Esophagus muscularis mucosa (tissue), 4 donors: Measurements from ENCODE around the gene QPRT. TPM values are rescaled to one million over a fixed set of nuclear protein-coding genes. Genes with fewer than 3 reads are reported as not detected.
"Not testable (repeated sequence)": the region's sequence is repeated elsewhere in the genome, so short reads cannot be mapped to it uniquely, and the experiment has no call there.

ENCODE experiments used
- DNase-seq: peaks from one replicate; pipeline ENCODE4 v3.0.0-alpha.2; 2017; ENCODE audit errors: extremely low spot score
- H3K27ac ChIP-seq, 4 donors: fragments of 200-600 bp; sonication (generic); replicated peaks in 1 of 4; 1 replicate in 3 of 4; 2 replicates in 1 of 4; pipeline ENCODE4 v1.5.1; 2016 to 2019; ENCODE audit warnings: mild to moderate bottlenecking in 1 of 4
- H3K27me3 ChIP-seq, 4 donors: fragments of 200-600 bp; sonication (generic); one replicate each; pipeline versions ENCODE4 v1.5.1 to v1.6.0; 2016 to 2019
- H3K36me3 ChIP-seq, 4 donors: fragments of 200-600 bp; sonication (generic); one replicate each; pipeline ENCODE4 v1.5.1; 2016 to 2019
- H3K4me1 ChIP-seq, 4 donors: fragments of 200-600 bp; sonication (generic); one replicate each; pipeline ENCODE4 v1.5.1; 2016 to 2019
- H3K4me3 ChIP-seq, 4 donors: fragments of 200-600 bp; sonication (generic); 1 replicate in 2 of 4; 2 replicates in 2 of 4; pipeline ENCODE4 v1.5.1; 2016 to 2019; ENCODE audit warnings: mild to moderate bottlenecking in 4 of 4, moderate library complexity in 1 of 4
- H3K9me3 ChIP-seq, 4 donors: fragments of 200-600 bp; sonication (generic); 1 replicate in 3 of 4; 2 replicates in 1 of 4; pipeline ENCODE4 v1.5.1; 2016 to 2019
- CTCF ChIP-seq, 3 experiments: fragments of 200-600 bp in 2 of 3; fragments of 450-650 bp in 1 of 3; sonication (generic) in 2 of 3; IDR thresholded peaks; one replicate each; pipeline ENCODE4 v1.5.1; 2017 to 2019; ENCODE audit warnings: antibody characterized with exemption in 3 of 3, mild to moderate bottlenecking in 2 of 3, moderate library complexity in 1 of 3
- EP300 ChIP-seq: sonication (generic); formaldehyde crosslinking; IDR thresholded peaks from one replicate; pipeline ENCODE4 v1.6.1; 2017; ENCODE audit warnings: antibody characterized with exemption
- POLR2A ChIP-seq: fragments of 450-650 bp; IDR thresholded peaks from one replicate; pipeline ENCODE4 v1.6.1; 2017; ENCODE audit warnings: antibody characterized with exemption, moderate library complexity, mild to moderate bottlenecking, low read depth
- POLR2AphosphoS5 ChIP-seq, 2 donors: sonication (generic); formaldehyde crosslinking; IDR thresholded peaks; one replicate each; pipeline ENCODE4 v1.6.1; 2017; ENCODE audit warnings: antibody characterized with exemption in 2 of 2
- WGBS: methylation state at CpG from one replicate; pipeline ENCODE4 v1.1.5; 2018; 5-methylcytosine and 5-hydroxymethylcytosine counted together
- intact Hi-C: fragments of 100-400 bp; cut with DNase I; formaldehyde crosslinking; loops from one replicate; pipeline ENCODE4 v1.15.1; 2023
- total RNA-seq, 4 donors: library from RNA; depleted of rRNA; stranded (reverse); fragments of >200 nt; gene quantifications; one replicate each; pipeline versions ENCODE4 v1.1.0 to v1.2.1, GENCODE V29; 2016

QPRT gene
- 1 to 10 TPM; 1.7 to 5.1 (median 2.7) TPM for total RNA-seq

GRCh38 chr16:29678691-29679267, at the start of gene QPRT:
QPRT (plus strand) TSS chr16:29679180; CDS start chr16:29679198, 18 bp downstream.
- H3K27me3 ChIP-seq: no peaks in the 10 kb centered on the region
- H3K9me3 ChIP-seq: no peaks in the 10 kb centered on the region
- H3K4me1 ChIP-seq: peaks cover 5 to 23% (median 18%) of the 10 kb centered on the region in 4 donors
- intact Hi-C loops: no loop called here
- H3K4me3 ChIP-seq: peak within 1 kb of the TSS; percentile 31 to 45 (median 34)
- no peak for TF ChIP-seq CTCF (IDR thresholded peaks at IDR 0.05)
- TF ChIP-seq EP300: no peak
- no peak for TF ChIP-seq POLR2AphosphoS5 (IDR thresholded peaks at IDR 0.05)
- TF ChIP-seq POLR2A: no peak
- 48% methylated on average over 5 of the region's 5 CpGs for WGBS
- peak within 1 kb of the TSS in 2 of 4 donors; percentile 26 to 27 for H3K27ac ChIP-seq
- H3K36me3 ChIP-seq: no peaks in the 10 kb centered on the region
- no peak for DNase-seq

GRCh38 chr16:29629318-29629717, 49.7 kb upstream of the QPRT start:
- H3K27me3 ChIP-seq, H3K4me1 ChIP-seq, H3K27ac ChIP-seq, intact Hi-C loops, H3K9me3 ChIP-seq, DNase-seq, H3K36me3 ChIP-seq, H3K4me3 ChIP-seq: not testable (repeated sequence)
- 77% methylated on average over 10 of the region's 10 CpGs for WGBS

- WGBS: 24% methylated on average over 16 of the region's 20 CpGs
- H3K4me1 ChIP-seq, H3K27ac ChIP-seq, H3K4me3 ChIP-seq, DNase-seq, H3K27me3 ChIP-seq, H3K36me3 ChIP-seq, intact Hi-C loops, H3K9me3 ChIP-seq: not testable (repeated sequence)
These were observed 47.3 kb upstream of the QPRT start for GRCh38 chr16:29631658-29632057.

GRCh38 chr16:29635902-29636301, 43.1 kb upstream of the QPRT start:
- WGBS: 60% methylated on average over 1 of the region's 16 CpGs

GRCh38 chr16:29636368-29636767, 42.6 kb upstream of the QPRT start:
- H3K4me3 ChIP-seq, H3K36me3 ChIP-seq, H3K4me1 ChIP-seq, H3K9me3 ChIP-seq, H3K27ac ChIP-seq, H3K27me3 ChIP-seq, intact Hi-C loops, DNase-seq: not testable (repeated sequence)
- WGBS: 55% methylated on average over 1 of the region's 5 CpGs

More at GRCh38 chr16:29635902-29636301, 43.1 kb upstream of the QPRT start:
- H3K27ac ChIP-seq, H3K9me3 ChIP-seq, H3K36me3 ChIP-seq, H3K4me1 ChIP-seq, intact Hi-C loops, DNase-seq, H3K27me3 ChIP-seq, H3K4me3 ChIP-seq: not testable (repeated sequence)

GRCh38 chr16:29638751-29639150, 40.2 kb upstream of the QPRT start:
- H3K36me3 ChIP-seq, intact Hi-C loops, H3K27ac ChIP-seq, H3K4me3 ChIP-seq, DNase-seq, H3K9me3 ChIP-seq, H3K4me1 ChIP-seq, H3K27me3 ChIP-seq: not testable (repeated sequence)
- WGBS: 93% methylated on average over 8 of the region's 8 CpGs

- Histone ChIP-seq H3K27me3 (no peaks in the 10 kb centered on the region), H3K9me3 (no peaks in the 10 kb centered on the region), H3K36me3 (no peaks in the 10 kb centered on the region), H3K27ac (no peak overlapping the region), H3K4me3 (no peak overlapping the region), H3K4me1 (no peaks in the 10 kb centered on the region)
- no peak for TF ChIP-seq POLR2A
- no peak for TF ChIP-seq POLR2AphosphoS5 (IDR thresholded peaks at IDR 0.05)
- TF ChIP-seq CTCF (IDR thresholded peaks at IDR 0.05): no peak
- TF ChIP-seq EP300: no peak
- 63% methylated on average over 3 of the region's 3 CpGs for WGBS
- DNase-seq: no peak
- intact Hi-C loops: no loop called here
These were observed 37.4 kb upstream of the QPRT start for GRCh38 chr16:29641561-29641960.
